GM18498 (cell line): Measurements from ENCODE around the gene UBE2E2.

Experiments used
- ATAC-seq: cut with Tn5 transposase; IDR thresholded peaks from one replicate; pipeline ENCODE4 v1.9.1; 2021; ENCODE audit warnings: mild to moderate bottlenecking, moderate library complexity; ENCODE audit not compliant: unreplicated experiment

The UBE2E2 gene

DNA sequence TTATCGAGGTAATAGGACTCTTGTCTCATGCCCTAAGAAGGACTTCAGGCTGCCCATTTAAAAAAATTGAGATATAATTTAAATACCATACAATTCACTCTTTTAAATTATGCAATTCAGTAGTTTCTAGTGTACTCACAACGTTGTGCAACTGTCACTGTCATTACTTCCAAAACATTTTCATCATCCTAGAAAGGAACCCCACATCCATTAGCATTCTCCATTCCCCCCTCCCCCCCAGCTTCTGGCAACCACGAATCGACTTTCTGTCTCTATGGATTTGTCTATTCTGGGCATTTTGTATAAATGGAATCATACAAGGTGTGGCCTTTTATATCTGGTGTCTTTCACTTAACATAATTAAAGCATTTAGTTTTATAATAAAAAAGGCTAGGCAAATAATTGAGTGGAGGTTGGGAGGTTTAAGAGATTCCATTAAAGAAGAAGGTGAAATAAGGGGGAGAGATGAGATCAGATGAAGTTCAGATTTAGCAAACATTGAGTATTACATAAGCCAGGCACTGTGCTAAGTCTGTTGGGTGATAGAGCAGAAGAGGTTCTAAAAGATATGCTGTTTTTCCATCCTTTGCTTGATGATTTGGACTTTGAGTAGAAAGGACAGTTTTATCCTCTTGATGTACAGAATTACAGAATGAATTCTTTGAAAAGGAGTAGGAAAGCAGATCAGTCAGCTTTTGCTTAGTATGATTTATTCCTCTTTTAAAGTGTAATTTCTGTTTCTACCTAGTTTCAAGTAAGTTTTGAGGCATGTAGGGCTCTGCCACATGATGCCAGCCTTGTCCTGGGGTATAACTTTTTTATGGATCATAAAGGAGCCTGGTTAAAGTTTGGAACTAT is 36.3 kb downstream of the UBE2E2 start:
- no peak for ATAC-seq

DNA sequence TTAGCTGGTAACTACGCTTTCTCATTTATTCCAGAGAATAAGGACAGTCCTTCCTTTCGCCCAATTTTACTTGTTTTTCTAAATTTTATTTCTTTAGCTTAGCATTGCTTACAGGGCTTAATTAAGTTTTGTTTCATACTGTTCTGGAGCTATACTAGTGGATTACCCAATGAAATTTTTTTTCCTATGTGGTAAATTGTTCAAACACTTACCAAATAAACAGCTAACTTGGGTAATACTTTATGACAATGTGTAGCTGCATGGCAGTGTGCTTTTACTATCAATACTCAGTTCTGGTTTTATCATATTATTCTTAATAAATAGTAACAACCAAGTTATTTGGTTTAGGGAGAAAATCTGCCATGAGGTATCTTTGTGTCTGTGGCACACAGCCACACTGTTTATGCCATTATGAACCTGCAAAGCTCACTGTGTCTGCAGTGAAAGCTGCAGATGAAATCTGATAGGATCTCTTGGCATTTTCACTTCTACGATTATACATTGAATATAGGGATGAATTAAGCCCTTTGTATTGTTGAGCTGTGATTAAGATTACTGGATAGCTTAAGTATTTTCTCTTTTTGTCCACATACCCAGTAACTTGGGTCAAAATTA is 37.2 kb downstream of the UBE2E2 start:
- no peak for ATAC-seq

DNA sequence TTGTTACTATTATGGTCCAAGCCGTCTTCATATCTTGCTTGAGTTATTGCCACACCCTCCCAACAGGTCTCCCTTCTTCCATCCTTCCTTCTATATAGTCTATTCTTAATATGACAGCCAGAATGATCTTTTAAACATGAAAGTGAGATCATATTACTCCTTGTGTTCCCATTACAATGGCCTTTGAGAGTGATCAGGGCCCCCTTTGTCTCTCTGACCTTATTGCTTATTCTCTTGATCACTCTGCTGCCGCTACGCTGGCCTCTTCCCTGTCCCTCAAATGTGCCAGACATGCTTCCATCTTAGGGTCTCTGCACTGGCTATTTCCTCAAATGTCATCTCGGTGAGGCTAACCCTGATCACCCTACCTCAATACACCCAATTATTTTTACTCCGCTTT is 38.1 kb downstream of the UBE2E2 start:
- no peak for ATAC-seq

DNA sequence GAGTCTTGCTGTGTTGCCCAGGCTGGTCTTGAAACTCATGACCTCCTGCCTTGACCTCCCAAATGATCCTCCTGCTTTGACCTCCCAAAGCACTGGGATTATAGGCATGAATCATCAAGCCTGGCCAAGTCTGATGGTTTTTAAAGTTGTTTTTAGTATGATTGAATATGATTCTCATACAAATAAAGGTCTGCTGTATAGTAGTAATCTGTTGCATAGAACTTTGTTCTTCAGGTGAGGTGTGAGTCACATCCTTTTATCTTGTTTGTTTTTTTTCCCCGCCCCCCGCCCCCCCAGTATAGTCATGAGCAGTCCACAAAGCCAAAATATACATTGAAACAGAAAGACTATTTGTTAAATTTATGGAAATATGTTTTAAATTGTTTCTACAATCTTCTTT is 39.0 kb downstream of the UBE2E2 start:
- no peak for ATAC-seq

- no peak for ATAC-seq
Observed at GRCh38 chr3:23244324-23245041, 41.4 kb downstream of the UBE2E2 start.

GRCh38 chr3:23246651-23247050 is 43.5 kb downstream of the UBE2E2 start:
- no peak for ATAC-seq

GRCh38 chr3:23248594-23249131 is 45.5 kb downstream of the UBE2E2 start:
- ATAC-seq: no peak

GRCh38 chr3:23249961-23250360 is 46.8 kb downstream of the UBE2E2 start:
- no peak for ATAC-seq

DNA sequence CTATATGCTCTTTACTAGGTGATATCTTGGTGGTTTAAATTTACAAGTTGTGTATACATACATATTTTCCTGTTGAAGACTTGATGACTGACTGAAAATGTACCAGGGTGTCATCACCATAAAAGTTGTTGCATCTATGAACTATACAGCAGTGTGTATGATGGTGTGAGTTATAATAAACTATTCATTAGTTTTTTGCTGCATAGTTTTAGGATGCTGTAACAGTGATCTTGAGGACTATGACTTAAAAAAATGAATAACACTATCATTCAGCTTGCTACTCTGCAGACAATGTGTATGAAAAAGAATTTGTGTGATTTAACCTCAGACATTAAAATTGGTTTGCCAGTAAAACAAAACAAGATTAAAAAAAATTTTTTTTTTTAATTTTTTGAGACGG is 49.0 kb downstream of the UBE2E2 start:
- ATAC-seq: no peak

GRCh38 chr3:23253214-23253613 is 50.1 kb downstream of the UBE2E2 start:
- peak; percentile 78 for ATAC-seq

GRCh38 chr3:23254282-23254681 is 51.2 kb downstream of the UBE2E2 start:
- no peak for ATAC-seq

GRCh38 chr3:23254835-23255234 is 51.7 kb downstream of the UBE2E2 start:
- no peak for ATAC-seq

DNA sequence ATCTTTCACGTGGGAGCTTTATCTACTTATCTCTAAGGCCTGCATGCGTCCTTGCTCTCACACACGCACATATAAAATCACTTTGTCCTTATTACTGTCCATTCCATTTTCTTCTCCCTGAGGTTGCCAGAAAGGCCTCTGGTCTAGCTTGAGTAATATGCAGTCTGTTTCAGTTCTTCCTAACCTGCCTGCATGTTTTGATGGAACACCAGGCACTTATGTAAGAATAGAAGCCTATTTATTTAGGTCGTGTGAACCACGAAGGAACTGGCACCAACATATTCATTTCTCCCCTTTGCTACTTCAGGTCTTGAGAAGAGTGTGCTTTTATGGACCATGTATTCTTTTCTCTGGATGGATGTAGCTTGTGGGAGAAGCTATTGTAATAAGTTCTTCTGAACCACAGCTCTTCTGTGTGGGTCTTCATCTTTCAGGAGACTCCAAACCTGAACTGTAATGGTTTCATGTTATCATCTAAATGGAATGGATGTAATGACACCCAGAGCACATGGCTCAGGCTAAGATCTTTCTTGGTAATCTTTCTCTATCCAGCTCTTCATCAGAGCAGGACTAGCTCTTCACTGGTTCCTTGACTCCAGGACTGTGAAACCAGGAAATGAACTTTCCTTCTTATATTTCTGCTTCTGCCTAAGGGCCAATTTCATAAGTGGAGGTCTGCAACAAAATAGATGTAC is 53.8 kb downstream of the UBE2E2 start:
- ATAC-seq: no peak

- ATAC-seq: no peak
Observed at GRCh38 chr3:23258110-23258509, 55.0 kb downstream of the UBE2E2 start.

- no peak for ATAC-seq
Observed at GRCh38 chr3:23259515-23259914, 56.4 kb downstream of the UBE2E2 start.

- ATAC-seq: no peak
Observed at GRCh38 chr3:23262766-23263165, 59.6 kb downstream of the UBE2E2 start.

DNA sequence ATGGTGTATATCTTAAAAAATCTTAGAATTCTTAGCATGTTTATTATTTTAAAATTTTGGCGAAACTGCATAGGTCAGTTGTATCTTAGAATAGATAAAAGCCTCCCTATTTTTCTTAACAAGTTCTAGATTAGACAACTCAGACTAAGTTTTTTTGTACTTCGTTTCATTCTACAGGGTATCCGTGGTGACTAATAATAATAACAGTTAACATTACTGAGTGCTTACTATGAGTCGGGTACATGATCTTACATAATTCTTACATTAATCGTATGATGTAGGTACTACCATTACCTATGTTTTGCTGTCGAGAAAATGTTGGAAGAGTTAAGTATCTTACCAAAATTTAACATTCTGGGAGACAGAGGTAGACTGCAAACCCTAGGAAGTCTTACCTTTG is 60.7 kb downstream of the UBE2E2 start:
- no peak for ATAC-seq

- no peak for ATAC-seq
Observed at GRCh38 chr3:23264413-23264812, 61.3 kb downstream of the UBE2E2 start.

- ATAC-seq: no peak
Observed at GRCh38 chr3:23270423-23270822, 67.3 kb downstream of the UBE2E2 start.

DNA sequence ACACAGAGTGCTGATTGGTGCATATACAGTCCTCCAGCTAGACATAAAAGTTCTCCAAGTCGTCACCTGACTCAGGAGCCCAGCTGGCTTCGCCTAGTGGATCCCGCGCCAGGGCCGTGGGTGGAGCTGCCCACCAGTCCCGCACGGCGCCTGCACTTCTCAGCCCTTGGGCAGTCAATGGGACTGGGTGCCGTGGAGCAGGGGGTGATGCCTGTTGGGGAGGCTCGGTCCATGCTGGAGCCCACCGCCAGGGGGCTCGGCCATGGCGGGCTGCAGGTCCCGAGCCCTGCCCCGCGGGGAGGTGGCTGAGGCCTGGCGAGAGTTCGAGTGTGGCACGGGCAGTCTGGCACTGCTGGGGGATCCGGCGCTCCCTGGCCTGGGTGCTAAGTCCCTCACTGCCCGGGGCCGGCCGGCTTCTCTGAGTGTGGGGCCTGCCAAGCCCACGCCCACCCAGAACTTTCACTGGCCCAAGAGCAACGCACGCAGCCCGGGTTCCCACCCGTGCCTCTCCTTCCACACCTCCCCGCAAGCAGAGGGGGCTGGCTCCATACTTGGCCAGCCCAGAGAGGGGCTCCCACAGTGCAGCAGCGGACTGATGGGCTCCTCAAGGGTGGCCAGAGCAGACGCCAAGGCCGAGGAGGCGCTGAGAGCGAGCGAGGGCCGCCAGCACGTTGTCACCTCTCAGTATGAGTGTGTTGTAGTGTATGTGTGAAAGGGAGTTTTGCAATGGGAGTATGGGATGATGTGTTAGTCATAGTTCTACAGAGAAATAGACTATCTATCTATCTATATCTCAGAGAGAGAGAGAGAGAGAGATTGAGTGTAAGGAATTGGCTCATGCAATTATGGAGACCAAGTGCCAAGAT is 69.0 kb downstream of the UBE2E2 start:
- ATAC-seq: no peak
